HG03064 (cell line): ENCODE results near the gene MBOAT2.
"Not testable (repeated sequence)": the region's sequence is repeated elsewhere in the genome, so short reads cannot be mapped to it uniquely, and the experiment has no call there.

Experiments
- ATAC-seq: cut with Tn5 transposase; IDR thresholded peaks from one replicate; pipeline ENCODE4 v1.9.1; 2021; ENCODE audit warnings: low read depth; ENCODE audit not compliant: unreplicated experiment

The MBOAT2 gene

GRCh38 chr2:8993902-8994278 lies 9.6 kb downstream of the MBOAT2 start:
- no peak for ATAC-seq

DNA sequence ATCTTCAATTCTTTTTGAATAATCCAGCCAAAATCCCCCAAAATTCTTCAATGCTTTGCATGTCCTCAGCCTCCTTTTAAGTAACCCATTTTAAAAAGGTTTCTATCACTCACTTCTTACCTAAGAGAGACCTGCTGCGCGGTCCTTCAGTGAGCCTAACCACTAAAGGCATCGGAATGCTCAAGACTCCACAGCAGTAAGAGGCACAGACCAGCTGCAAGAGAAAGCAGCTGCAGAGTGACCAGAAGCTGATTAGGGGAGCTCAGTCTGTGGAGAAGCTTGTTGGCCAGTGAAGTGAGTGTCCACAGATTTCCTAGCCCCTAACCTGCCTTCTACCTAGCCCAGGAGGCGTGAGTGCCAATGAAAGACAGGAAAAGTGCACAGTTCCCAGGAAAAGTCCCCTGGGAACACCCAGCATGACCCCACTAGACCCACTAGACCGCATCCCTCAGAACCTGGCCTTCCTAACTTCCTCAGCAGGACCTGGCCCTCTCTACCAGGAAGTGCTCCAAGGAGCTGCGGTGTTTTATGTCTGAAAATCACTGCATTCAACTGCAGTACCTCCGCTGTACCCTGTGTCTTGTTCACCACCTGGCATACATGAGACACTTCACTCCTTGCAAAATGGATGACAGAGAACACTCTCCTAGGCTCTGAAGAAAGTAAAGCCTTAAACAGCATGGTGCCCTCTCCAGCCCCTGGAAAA lies 10.1 kb downstream of the MBOAT2 start:
- ATAC-seq, result no peak

GRCh38 chr2:8992643-8993042 lies 10.8 kb downstream of the MBOAT2 start:
- no peak for ATAC-seq

- ATAC-seq, result no peak
Measured at GRCh38 chr2:8989536-8990079, 13.9 kb downstream of the MBOAT2 start.

- no peak for ATAC-seq
Measured at GRCh38 chr2:8987410-8987809, 16.1 kb downstream of the MBOAT2 start.

DNA sequence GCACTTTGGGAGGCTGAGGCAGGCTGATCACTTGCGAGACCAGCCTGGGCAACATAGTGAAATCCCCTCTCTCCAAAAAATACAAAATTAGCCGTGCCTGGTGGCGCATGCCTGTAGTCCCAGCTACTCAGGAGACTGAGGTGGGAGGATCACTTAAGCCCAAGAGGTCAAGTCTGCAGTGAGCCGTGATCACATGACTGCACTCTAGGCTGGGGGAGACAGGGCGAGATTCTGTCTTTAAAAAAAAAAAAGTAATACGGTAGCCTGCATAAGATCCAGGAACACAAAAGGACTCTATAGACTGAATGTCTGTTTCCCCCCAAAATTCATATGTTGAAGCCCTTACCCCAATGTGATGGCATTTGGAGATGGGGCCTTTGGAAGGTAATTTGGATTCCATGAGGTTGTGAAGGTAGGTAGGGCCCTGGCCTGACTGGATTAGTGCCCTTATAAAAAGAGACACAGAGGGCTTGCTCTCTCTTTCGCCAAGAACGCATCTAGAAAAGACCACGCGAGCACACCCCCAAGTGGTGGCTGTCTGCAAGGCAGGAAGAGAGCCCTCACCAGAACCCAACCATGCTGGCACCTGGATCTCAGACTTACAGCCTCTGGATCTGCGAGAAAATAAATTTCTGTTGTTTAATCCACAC lies 17.0 kb downstream of the MBOAT2 start:
- ATAC-seq, result no peak

- ATAC-seq, result no peak
Measured at GRCh38 chr2:8985561-8986326, 17.7 kb downstream of the MBOAT2 start.

GRCh38 chr2:8984855-8985254 lies 18.6 kb downstream of the MBOAT2 start:
- ATAC-seq, result no peak

DNA sequence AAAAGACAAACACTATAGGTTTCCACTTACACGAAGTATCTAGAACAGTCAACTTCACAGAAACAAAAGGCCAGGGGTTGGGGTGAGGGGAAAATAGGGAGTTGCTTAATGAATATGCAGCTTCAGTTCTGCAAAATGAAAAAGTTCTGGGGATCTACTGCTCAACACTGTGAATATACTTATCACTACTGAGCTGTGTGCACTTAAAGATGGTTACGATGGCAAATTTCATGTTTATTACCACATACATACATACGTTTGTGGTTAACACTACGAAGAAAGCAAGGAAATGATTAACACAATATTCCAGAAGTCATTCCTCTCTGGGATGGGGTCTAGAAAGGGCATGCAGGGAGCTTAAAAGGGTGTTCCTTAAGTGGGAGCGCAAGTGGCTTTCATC lies 19.3 kb downstream of the MBOAT2 start:
- ATAC-seq, result no peak

DNA sequence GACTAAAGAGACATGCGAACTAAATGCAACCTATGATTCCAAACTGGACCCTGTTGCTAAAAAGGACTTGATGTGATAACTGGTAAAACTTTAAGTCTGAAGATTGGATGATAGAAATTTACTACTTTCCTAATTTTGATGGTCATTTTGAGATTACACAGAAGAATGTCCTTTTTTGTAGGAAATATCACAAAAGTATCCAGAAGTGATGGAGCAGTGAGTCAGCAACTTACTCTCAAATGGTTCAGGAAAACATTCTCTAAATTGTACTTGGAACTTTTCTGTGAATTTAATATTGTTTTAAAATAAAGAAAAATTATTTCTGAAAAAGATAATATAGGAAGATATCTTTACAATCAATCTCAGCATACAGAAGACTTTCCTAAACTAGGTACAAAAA lies 19.9 kb downstream of the MBOAT2 start:
- no peak for ATAC-seq

DNA sequence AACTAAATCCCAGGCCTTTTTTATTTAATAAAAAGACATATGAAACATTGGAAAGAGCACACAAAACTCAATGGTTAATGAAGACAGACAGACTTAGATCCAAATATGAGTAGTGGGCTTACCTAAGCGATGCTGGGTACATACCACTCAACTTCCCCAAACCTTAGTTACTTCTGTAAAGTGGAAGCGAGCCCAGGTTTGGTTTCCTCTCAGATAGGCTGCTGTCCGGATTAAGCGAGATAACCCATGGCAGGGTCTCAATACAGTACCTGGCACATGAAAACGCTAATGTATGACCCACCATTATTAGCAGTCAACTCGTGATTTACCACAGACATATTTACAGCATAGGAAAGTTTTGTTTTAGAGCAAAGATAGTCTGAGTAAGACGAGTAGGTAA lies 21.6 kb downstream of the MBOAT2 start:
- ATAC-seq, result no peak

GRCh38 chr2:8980096-8980495 lies 23.4 kb downstream of the MBOAT2 start:
- ATAC-seq, result no peak

DNA sequence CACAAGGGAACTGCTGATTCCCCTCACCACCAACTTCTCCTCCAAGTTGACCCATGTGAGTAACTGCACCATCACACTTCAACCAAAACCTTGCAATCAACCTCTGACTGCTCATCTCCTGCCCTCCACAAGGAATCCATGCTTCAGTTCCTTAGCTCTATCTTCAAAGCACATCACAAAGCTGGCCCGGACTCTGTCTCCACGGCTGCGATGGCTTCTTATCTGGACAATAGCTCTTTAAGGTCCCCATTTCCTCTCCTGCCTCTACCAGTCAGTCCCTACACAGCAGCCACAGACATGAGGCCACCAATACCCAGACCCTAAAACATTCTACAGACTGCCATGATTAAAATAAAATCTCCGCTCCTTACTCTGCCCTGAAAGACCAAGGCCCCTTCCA lies 25.7 kb downstream of the MBOAT2 start:
- no peak for ATAC-seq

DNA sequence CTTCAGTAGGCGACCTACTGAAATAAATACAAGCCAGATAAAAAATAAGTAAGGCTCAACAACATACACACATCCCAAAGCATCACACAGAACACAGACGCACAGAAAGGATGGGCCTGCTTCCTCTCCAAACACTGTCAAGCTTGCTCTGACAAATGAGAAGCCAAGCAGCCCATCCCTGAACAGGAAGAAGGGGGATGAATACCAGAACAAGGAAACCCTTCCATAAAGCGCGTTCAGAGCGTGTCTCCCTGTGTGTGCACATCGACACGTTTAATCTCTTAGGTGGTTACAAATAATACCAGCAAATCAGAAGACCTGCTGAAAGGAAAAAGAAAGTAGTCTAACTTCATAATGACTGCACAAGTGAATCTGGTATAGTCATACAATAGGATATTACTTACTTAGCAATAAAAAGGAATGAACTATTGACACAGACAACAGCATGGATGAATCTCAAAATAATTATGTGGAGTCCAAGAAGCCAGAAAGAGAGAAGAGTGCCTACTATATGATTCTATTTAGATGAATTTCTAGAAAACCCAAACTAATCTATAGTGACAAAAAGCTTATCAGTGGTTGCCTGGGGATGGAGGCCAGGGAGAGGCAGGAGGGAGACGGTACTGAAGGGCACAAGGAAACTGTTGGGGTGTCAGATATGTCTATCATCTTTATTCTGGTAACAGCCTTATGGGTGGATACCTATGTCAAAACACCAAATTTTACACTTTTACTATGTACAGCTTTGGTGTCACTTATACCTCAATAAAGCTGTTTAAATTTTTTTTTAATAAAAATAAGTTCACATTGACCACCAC lies 26.8 kb downstream of the MBOAT2 start:
- no peak for ATAC-seq

DNA sequence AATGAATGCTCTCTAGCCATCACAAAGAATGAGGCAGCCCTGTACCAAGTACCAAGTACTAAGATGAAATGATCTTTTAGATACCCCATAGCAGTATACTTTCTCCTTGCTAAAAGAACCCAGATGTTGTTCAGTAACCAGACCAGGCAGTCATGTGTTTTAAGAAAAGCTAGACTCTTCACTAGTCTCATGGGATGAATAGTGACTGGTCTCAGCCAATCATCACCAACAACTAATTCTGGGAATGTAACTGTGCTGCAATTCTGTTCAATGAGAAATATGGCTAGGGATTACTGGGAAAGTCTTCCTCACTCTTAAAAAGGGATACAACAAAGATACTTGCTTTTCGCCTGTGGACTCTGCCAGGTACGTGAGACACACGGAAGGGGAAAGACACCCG lies 29.5 kb downstream of the MBOAT2 start:
- no peak for ATAC-seq

DNA sequence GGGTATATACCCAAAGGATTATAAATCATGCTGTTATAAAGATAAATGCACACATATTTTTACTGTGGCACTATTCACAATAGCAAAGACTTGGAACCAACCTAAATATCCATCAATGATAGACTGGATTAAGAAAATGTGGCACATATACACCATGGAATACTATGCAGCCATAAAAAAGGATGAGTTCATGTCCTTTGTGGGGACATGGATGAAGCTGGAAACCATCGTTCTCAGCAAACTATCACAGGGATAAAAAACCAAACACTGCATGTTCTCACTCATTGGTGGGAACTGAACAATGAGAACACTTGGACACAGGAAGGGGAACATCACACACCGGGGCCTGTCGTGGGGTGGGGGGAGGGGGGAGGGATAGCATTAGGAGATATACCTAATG lies 30.5 kb downstream of the MBOAT2 start:
- ATAC-seq, result not testable (repeated sequence)

DNA sequence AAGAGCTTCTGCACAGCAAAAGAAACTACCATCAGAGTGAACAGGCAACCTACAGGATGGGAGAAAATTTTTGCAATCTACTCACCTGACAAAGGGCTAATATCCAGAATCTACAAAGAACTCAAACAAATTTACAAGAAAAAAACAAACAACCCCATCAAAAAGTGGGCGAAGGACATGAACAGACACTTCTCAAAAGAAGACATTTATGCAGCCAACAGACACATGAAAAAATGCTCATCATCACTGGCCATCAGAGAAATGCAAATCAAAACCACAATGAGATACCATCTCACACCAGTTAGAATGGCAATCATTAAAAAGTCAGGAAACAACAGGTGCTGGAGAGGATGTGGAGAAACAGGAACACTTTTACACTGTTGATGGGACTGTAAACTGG lies 30.9 kb downstream of the MBOAT2 start:
- ATAC-seq, result not testable (repeated sequence)

- ATAC-seq, result not testable (repeated sequence)
Measured at GRCh38 chr2:8969348-8969747, 34.1 kb downstream of the MBOAT2 start.

DNA sequence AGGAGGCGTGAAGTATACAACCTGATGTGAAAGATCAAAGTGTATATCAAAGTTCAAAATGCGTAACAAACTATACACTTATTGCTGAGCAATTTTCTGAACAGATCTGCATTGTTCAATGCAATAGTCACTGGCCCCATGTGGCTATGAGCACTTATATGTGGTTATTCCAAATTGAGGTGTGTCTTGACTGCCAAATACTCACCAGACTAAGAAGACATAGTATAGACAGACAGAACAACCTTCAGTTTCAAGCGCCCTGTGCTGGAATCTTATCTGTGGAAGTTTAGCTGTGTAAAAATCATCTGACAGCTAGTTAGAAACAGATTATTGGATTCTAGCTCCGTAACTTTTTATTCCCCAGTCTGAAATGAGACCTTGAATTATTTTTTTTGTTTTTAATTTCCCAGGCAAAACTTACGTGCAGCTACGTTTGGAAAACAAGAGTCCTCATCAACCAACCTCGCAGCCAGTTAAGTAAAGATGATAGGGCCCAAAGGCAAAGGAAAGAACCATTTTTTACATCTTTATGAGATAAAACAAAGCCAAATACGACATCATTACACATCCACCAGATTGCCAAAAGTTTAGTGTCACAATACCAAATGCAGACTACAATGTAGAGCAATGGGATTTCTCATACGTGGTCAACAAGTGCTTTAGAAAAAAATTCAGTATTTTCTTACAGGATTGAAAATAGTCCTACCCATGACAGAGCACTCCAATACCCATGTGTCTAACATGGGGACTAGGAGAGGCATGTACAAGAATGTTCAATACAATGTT lies 37.2 kb downstream of the MBOAT2 start:
- ATAC-seq, result no peak
